GM12892 (cell line): ENCODE measurements around the gene LBX1.

Experiments
- POLR2A ChIP-seq: IDR thresholded peaks from 2 replicates; pipeline ENCODE4 v1.6.1; 2011; ENCODE audit warnings: low read depth, low read length, control low read depth
- TAF1 ChIP-seq: IDR thresholded peaks from 2 replicates; pipeline ENCODE4 v1.6.1; 2011; ENCODE audit warnings: low read depth, mild to moderate bottlenecking, control low read depth, low read length, borderline replicate concordance

GRCh38 chr10:101257491-101257890 is 28.2 kb upstream of the LBX1 start:
- no peak for TF ChIP-seq TAF1
- no peak for TF ChIP-seq POLR2A
